ENCODE measurements around the gene MICU2. TPM values are rescaled to one million over a fixed set of nuclear protein-coding genes. Genes with fewer than 3 reads are reported as not detected.
A peak's percentile ranks its signal among the peaks of the same experiment; 100 is the strongest.

Gene MICU2
- total RNA-seq (2014; rRNA removed) = 53.3 and 69.9 TPM in 2 replicates
- Bru-seq, nascent RNA = percentile 78 among the genes with signal in this experiment
- BruChase-seq, experiment 1, labeled RNA remaining after a 6-hour chase = percentile 59 among the genes with signal in this experiment
- percentile 64 among the genes with signal in this experiment for BruChase-seq, experiment 2, labeled RNA remaining after a 2-hour chase
- long read RNA-seq, transcript MICU2-201 (12 exons, 1,920 nt) = major isoform, 43 of 57 reads
- long read RNA-seq, partial matches to known transcripts = 5 of 57 reads
- long read RNA-seq, other reads (novel, unspliced or antisense) = 9 of 57 reads

- ATAC-seq = peak; percentile 98
Measured at GRCh38 chr13:21603531-21604448, at the start of gene MICU2. Gene MICU2 (minus strand): TSS chr13:21604170. CDS start chr13:21604148, 22 bp downstream.

GRCh38 chr13:21641629-21642028 lies 37.7 kb upstream of the MICU2 start:
- ChIA-PET POLR2A (ENCODE audit: unreplicated experiment) (no interaction called here), CTCF (no interaction called here)
- Histone ChIP-seq H3K4me1 (ENCODE audit: insufficient read depth, low read length) (peaks cover 18% of the 10 kb centered on the region), H3K27ac (ENCODE audit: low read length) (no peak overlapping the region), H3K9me3 (ENCODE audit: low read length) (no peaks in the 10 kb centered on the region), H3K27me3 (ENCODE audit: low read length) (no peaks in the 10 kb centered on the region; the same call in 1 of the 2 replicates), H3K4me3 (ENCODE audit: low read length) (no peak overlapping the region), H2AFZ (ENCODE audit: low read length) (no peak overlapping the region), H3K4me2 (ENCODE audit: low read length) (no peak overlapping the region), H4K20me1 (ENCODE audit: low read length) (no peaks in the 10 kb centered on the region), H3K79me2 (ENCODE audit: low read length) (no peaks in the 10 kb centered on the region), H3K36me3 (ENCODE audit: low read depth, low read length) (no peaks in the 10 kb centered on the region), H3K9me2 (replicated peaks; ENCODE audit: low read length) (no peaks in the 10 kb centered on the region), H3F3A (ENCODE audit: low read length, unreplicated experiment) (no peaks in the 10 kb centered on the region), H3K9ac (ENCODE audit: low read length) (no peak overlapping the region)
- no TSS peak for BruUV-seq (replicated peaks)
- no peak for DNase-seq
- ATAC-seq = no peak
- intact Hi-C loops (cut with micrococcal nuclease) = no loop called here
- TF ChIP-seq EZH2 (IDR thresholded peaks at IDR 0.05; ENCODE audit: low read length, unreplicated experiment) (no peak), CTCF (conservative IDR thresholded peaks at IDR 0.05; ENCODE audit: low read depth, low read length) (no peak), EZH2phosphoT487 (IDR thresholded peaks at IDR 0.05; ENCODE audit: borderline replicate concordance, low read length) (no peak)

More at GRCh38 chr13:21603531-21604448, at the start of gene MICU2:
- Histone ChIP-seq H3K27ac (ENCODE audit: low read length) (peak within 1 kb of the TSS; percentile 74), H3K9me3 (ENCODE audit: low read length) (no peaks in the 10 kb centered on the region), H3K4me2 (ENCODE audit: low read length) (peak within 1 kb of the TSS; percentile 96), H3K79me2 (ENCODE audit: low read length) (peaks cover 30% of the 10 kb centered on the region), H3K9ac (ENCODE audit: low read length) (peak within 1 kb of the TSS; percentile 94), H3K27me3 (ENCODE audit: low read length) (peaks cover 8% of the 10 kb centered on the region; the same call in 1 of the 2 replicates), H3K9me2 (replicated peaks; ENCODE audit: low read length) (no peaks in the 10 kb centered on the region), H2AFZ (ENCODE audit: low read length) (peak within 1 kb of the TSS; percentile 54), H3K36me3 (ENCODE audit: low read depth, low read length) (no peaks in the 10 kb centered on the region), H4K20me1 (ENCODE audit: low read length) (no peaks in the 10 kb centered on the region), H3K4me1 (ENCODE audit: insufficient read depth, low read length) (peaks cover 5% of the 10 kb centered on the region; the same call in 1 of the 2 replicates), H3K4me3 (ENCODE audit: low read length) (peak within 1 kb of the TSS; percentile 87), H3F3A (ENCODE audit: low read length, unreplicated experiment) (no peaks in the 10 kb centered on the region)
- BruUV-seq (replicated peaks) = TSS peak; percentile 53
- intact Hi-C loops (cut with micrococcal nuclease) = loop anchor here (5.0 kb wide), 1 partner anchor 306 kb away; no protein-coding TSS in a partner anchor
- POLR2A ChIA-PET (ENCODE audit: unreplicated experiment) = interaction anchor here (1.3 kb wide), 1 partner anchor 15 kb away, joined by 9 read pairs; no protein-coding TSS in a partner anchor
- no peak for TF ChIP-seq EZH2phosphoT487 (IDR thresholded peaks at IDR 0.05; ENCODE audit: borderline replicate concordance, low read length)
- TF ChIP-seq CTCF (conservative IDR thresholded peaks at IDR 0.05; ENCODE audit: low read depth, low read length) = no peak
- peak; percentile 87 for DNase-seq
- CTCF ChIA-PET = interaction anchor here (1.0 kb wide), 1 partner anchor 306 kb away, joined by 3 read pairs; no protein-coding TSS in a partner anchor
